ENCODE results near the gene POLR3GL.

DNA sequence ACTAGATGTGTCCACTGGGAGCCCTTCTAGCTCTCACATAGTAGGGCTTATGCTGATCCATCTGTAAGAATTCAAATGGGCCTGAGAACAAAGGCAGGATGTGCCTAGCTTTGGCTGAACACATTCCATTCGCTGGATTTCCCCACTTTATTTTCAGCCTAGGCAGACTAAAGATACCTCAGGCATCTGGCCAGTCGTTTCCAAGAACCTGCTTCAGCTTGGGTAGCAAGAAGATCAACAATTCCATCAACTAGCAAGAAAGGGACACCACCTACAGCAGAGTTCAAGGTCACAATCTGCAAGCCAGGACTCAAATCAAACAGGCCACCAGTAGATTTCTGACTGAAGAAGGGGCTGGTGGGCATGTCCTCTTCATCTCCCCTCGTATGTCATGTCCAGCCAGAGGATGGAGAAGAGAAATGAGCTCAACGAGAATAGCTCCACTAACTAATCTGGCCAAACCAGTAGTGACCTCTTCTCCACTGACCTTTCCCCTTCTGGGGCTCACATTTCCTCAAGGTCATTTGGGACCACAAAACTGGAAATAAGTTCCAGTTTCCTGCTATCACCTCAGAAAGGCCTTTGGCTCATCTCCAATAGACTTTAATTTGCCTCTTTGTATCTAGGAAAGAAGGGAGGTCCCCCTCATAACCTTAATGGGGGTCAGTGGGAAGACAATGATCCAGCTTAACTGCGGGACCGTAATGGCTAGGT is 17.7 kb downstream of the POLR3GL start:
- TF ChIP-seq, protein P1, sequence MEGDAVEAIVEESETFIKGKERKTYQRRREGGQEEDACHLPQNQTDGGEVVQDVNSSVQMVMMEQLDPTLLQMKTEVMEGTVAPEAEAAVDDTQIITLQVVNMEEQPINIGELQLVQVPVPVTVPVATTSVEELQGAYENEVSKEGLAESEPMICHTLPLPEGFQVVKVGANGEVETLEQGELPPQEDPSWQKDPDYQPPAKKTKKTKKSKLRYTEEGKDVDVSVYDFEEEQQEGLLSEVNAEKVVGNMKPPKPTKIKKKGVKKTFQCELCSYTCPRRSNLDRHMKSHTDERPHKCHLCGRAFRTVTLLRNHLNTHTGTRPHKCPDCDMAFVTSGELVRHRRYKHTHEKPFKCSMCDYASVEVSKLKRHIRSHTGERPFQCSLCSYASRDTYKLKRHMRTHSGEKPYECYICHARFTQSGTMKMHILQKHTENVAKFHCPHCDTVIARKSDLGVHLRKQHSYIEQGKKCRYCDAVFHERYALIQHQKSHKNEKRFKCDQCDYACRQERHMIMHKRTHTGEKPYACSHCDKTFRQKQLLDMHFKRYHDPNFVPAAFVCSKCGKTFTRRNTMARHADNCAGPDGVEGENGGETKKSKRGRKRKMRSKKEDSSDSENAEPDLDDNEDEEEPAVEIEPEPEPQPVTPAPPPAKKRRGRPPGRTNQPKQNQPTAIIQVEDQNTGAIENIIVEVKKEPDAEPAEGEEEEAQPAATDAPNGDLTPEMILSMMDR (conservative IDR thresholded peaks at IDR 0.05 in 1 of 2, IDR thresholded peaks at IDR 0.05 in 1 of 2; ENCODE audit: low read depth in 1 of 2, low read length in 2 of 2) = no peak
- TF ChIP-seq EZH2 (IDR thresholded peaks at IDR 0.05; ENCODE audit: low read length, missing control alignments) = no peak
